SH-SY5Y (cell line): ENCODE measurements around the gene GRPEL1.

Experiments used
- GATA2 ChIP-seq: IDR thresholded peaks from 2 replicates; pipeline ENCODE4 v1.6.1; 2011; ENCODE audit warnings: mild to moderate bottlenecking, low read depth, low read length
- GATA3 ChIP-seq: IDR thresholded peaks from 2 replicates; pipeline ENCODE4 v1.6.1; 2011; ENCODE audit warnings: low read depth, mild to moderate bottlenecking, low read length, moderate library complexity

DNA sequence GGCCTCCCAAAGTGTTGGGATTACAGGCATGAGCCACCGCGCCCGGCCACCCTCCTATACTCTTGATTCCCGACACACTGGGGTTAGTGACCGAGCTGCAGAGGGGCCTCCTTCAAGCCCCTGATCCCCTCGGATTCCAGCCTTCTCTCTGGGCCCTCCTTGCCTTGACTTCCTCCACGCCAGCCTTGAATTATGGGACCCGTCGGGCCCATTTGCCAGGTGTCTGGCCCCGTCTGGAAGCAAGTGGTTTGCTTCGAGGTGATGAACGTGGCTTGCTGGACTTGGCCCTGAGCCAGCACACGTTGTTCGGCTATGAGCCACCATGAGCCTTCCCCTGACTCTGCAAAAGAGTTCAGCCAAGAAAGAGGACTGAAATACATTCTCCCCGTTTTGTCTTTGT is 37.4 kb upstream of the GRPEL1 start:
- no peak for TF ChIP-seq GATA2
- no peak for TF ChIP-seq GATA3
